GM12865 (cell line): Measurements from ENCODE around the gene ATG5.

Experiments
- DNase-seq: peaks from one replicate; pipeline ENCODE4 v3.0.0; 2010; ENCODE audit warnings: low read depth
- H3K4me3 ChIP-seq: 2 replicates; pipeline ENCODE4 v1.5.1; 2011; ENCODE audit warnings: mild to moderate bottlenecking, low read depth, low read length, control low read depth
- TF ChIP-seq, protein P1 (sequence below): IDR thresholded peaks from 2 replicates; pipeline ENCODE4 v1.5.1; 2011; ENCODE audit warnings: low read length, control low read depth, low read depth, inconsistent platforms; ENCODE audit not compliant: insufficient read depth; ENCODE audit errors: missing control alignments

ATG5 gene

DNA sequence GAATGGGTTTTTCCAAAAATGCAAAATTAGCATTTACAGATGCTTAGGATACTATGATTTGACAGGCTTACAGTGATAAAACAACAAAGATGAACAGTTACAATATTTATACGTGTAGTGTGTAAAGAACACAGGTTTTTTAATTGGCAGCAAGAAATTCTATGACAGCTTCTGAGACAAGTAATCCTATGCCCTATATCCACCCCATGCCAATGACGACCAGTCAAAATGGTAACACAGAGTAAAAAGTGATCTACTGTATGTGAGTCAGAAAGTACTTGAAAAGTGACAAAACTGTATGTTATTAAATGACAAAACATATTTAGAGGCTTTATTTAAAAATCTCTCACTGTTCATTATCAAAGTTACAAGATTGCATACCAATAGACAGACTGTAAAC is 139.9 kb downstream of the ATG5 start:
- TF ChIP-seq, protein P1, sequence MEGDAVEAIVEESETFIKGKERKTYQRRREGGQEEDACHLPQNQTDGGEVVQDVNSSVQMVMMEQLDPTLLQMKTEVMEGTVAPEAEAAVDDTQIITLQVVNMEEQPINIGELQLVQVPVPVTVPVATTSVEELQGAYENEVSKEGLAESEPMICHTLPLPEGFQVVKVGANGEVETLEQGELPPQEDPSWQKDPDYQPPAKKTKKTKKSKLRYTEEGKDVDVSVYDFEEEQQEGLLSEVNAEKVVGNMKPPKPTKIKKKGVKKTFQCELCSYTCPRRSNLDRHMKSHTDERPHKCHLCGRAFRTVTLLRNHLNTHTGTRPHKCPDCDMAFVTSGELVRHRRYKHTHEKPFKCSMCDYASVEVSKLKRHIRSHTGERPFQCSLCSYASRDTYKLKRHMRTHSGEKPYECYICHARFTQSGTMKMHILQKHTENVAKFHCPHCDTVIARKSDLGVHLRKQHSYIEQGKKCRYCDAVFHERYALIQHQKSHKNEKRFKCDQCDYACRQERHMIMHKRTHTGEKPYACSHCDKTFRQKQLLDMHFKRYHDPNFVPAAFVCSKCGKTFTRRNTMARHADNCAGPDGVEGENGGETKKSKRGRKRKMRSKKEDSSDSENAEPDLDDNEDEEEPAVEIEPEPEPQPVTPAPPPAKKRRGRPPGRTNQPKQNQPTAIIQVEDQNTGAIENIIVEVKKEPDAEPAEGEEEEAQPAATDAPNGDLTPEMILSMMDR, result no peak
- H3K4me3 ChIP-seq, result no peak overlapping the region
- DNase-seq, result no peak

- DNase-seq, result no peak
- H3K4me3 ChIP-seq, result no peak overlapping the region
- TF ChIP-seq, protein P1, result no peak
These were observed 140.9 kb downstream of the ATG5 start for GRCh38 chr6:106184629-106185028.

DNA sequence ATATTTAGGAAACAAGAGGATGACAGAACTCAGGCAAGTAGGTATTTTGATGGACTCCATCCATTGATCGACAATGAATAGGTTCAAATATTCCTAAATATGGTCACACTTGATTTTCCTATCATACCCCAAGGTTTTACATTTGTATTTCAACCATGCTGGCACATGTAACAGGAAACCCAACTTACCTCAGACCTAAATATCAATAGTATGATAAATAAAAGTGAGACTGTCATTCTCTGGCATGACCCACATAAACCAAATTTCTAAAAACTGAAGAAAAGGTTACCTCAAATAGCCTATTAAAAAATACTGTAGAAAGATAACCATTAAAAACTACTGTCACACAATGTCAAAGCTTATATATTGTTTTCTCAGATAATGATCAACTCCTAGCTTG is 142.1 kb downstream of the ATG5 start:
- no peak for DNase-seq
- TF ChIP-seq, protein P1, result no peak

DNA sequence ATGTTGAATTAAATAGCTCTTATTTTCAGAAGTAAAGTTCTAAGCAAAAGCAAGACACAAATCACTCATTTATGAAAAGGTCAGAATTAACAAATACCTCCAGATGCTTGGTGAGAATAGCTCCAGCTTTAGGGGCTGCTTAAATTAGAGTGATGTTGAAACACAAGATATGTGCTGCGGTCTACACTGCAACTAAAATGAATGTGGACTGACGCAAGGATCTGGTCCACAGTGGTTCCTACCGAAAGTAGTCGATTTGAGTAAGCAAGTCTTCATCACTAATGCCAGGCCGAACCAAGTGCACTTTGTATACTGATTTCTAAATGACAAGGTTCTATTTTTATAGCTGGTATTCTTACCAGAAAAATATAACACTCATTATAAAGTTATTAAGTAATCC is 143.1 kb downstream of the ATG5 start:
- TF ChIP-seq, protein P1, result no peak
- peak; percentile 97 for DNase-seq
- peak overlapping the region; percentile 22; the same call in 1 of the 2 replicates for H3K4me3 ChIP-seq

More for the DNA sequence above, 142.1 kb downstream of the ATG5 start:
- no peak overlapping the region for H3K4me3 ChIP-seq

- TF ChIP-seq, protein P1, result no peak
- H3K4me3 ChIP-seq, result peak overlapping the region; percentile 22; the same call in 1 of the 2 replicates
- DNase-seq, result peak; percentile 80
These were observed 143.7 kb downstream of the ATG5 start for GRCh38 chr6:106181664-106182418.

- no peak overlapping the region for H3K4me3 ChIP-seq
- TF ChIP-seq, protein P1, result no peak
- peak; percentile 53 for DNase-seq
These were observed 145.4 kb downstream of the ATG5 start for GRCh38 chr6:106180208-106180607.

DNA sequence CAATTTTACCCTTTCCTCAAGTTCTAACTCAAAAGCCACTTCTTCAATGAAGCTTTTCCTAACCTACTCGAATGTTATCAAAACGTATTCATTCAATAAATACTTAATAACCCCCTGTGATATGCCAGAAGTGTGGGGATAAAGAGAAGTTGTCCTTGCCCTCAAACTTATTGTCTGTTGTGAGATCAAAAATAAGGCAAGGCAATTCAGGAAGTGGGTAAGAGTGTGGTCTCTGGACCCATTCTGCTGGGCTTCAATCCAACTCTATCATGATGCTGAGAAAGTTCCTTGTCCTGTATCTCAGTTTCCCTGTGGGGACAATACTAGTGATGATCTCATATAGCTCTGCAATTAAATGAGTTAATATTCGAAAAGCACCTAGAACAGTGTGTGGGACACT is 146.7 kb downstream of the ATG5 start:
- TF ChIP-seq, protein P1, result no peak
- no peak overlapping the region for H3K4me3 ChIP-seq
- no peak for DNase-seq
